SK-N-SH (cell line): ENCODE data around the gene SLC24A1. TPM values are rescaled to one million over a fixed set of nuclear protein-coding genes. Genes with fewer than 3 reads are reported as not detected.

Experiments used
- CTCF ChIA-PET: fragments of 300-600, 350-600 bp; formaldehyde crosslinking; extraction: SDS; loops from one replicate; lab custom pipeline; 2021; lab: Yijun Ruan, JAX
- POLR2A ChIA-PET: fragments of 350-600 bp; sonication (Branson Sonifier 250); formaldehyde crosslinking; extraction: SDS; loops from one replicate; lab custom pipeline; 2020; ENCODE audit warnings: antibody characterized with exemption, inconsistent platforms; lab: Yijun Ruan, JAX
- DNase-seq: peaks from one replicate; pipeline ENCODE4 v3.0.0; 2012
- H2AFZ ChIP-seq: fragments of 200-600 bp; sonication (generic); 2 replicates; pipeline ENCODE4 v1.8.1; 2016; ENCODE audit warnings: antibody characterized with exemption, mild to moderate bottlenecking, low read depth
- H3F3A ChIP-seq: fragments of 200-600 bp; sonication (generic); replicated peaks from 2 replicates; pipeline ENCODE3; 2016; ENCODE audit warnings: antibody characterized with exemption, mild to moderate bottlenecking; ENCODE audit not compliant: insufficient read depth
- H3K27ac ChIP-seq, 2 experiments: fragments of 200-500 bp in 1 of 2; fragments of 200-600 bp in 1 of 2; sonication (Bioruptor generic) in 1 of 2; sonication (generic), shearing (Covaris generic) in 1 of 2; 2 replicates each; pipeline versions ENCODE4 v1.5.1 to v1.6.1; 2014 to 2016; ENCODE audit warnings: low read depth in 2 of 2, inconsistent platforms in 1 of 2, low read length in 1 of 2, mild to moderate bottlenecking in 1 of 2, mixed read lengths in 1 of 2
- H3K27me3 ChIP-seq: fragments of 200-600 bp; sonication (generic), shearing (Covaris generic); 2 replicates; pipeline ENCODE4 v1.6.1; 2016; ENCODE audit warnings: mixed run types; ENCODE audit not compliant: insufficient read depth
- H3K36me3 ChIP-seq, 2 experiments: fragments of 200-500 bp in 1 of 2; fragments of 200-600 bp in 1 of 2; sonication (Bioruptor generic) in 1 of 2; sonication (generic) in 1 of 2; replicated peaks in 1 of 2; 2 replicates each; pipeline versions ENCODE3 to v1.5.1; 2014 to 2016; ENCODE audit warnings: low read length in 1 of 2, mild to moderate bottlenecking in 1 of 2; ENCODE audit not compliant: insufficient read depth in 2 of 2, control insufficient read depth in 1 of 2
- H3K4me1 ChIP-seq, 2 experiments: fragments of 200-500 bp in 1 of 2; fragments of 200-600 bp in 1 of 2; sonication (Bioruptor generic) in 1 of 2; sonication (generic), shearing (Covaris generic) in 1 of 2; 2 replicates each; pipeline versions ENCODE4 v1.5.1 to v1.6.1; 2014 to 2016; ENCODE audit warnings: low read depth in 1 of 2, low read length in 1 of 2, mixed run types in 1 of 2; ENCODE audit not compliant: insufficient read depth in 2 of 2, control insufficient read depth in 1 of 2
- H3K4me2 ChIP-seq: fragments of 200-600 bp; sonication (generic), shearing (Covaris generic); 2 replicates; pipeline ENCODE4 v1.6.1; 2017; ENCODE audit warnings: mixed run types
- H3K4me3 ChIP-seq, 2 experiments: fragments of 200-500 bp in 1 of 2; fragments of 200-600 bp in 1 of 2; sonication (Bioruptor generic) in 1 of 2; sonication (generic), shearing (Covaris generic) in 1 of 2; 2 replicates each; pipeline versions ENCODE4 v1.5.1 to v1.8.1; 2014 to 2016; ENCODE audit warnings: low read depth in 2 of 2, inconsistent platforms in 1 of 2, low read length in 1 of 2, mild to moderate bottlenecking in 1 of 2, mixed read lengths in 1 of 2, moderate library complexity in 1 of 2
- H3K79me2 ChIP-seq: fragments of 200-600 bp; sonication (generic); 2 replicates; pipeline ENCODE4 v1.8.1; 2017; ENCODE audit warnings: mild to moderate bottlenecking; ENCODE audit not compliant: insufficient read depth
- H3K9ac ChIP-seq: fragments of 200-600 bp; sonication (generic); 2 replicates; pipeline ENCODE4 v1.6.1; 2017; ENCODE audit warnings: mixed run types
- H3K9me2 ChIP-seq: fragments of 200-600 bp; sonication (generic); 2 replicates; pipeline ENCODE4 v1.6.1; 2017; ENCODE audit warnings: mixed run types
- H3K9me3 ChIP-seq: fragments of 200-600 bp; sonication (generic); 2 replicates; pipeline ENCODE4 v1.6.1; 2017; ENCODE audit warnings: mixed run types, mild to moderate bottlenecking, moderate library complexity
- H4K20me1 ChIP-seq: fragments of 200-600 bp; sonication (generic); 2 replicates; pipeline ENCODE4 v1.6.1; 2017; ENCODE audit warnings: mild to moderate bottlenecking, mixed run types; ENCODE audit not compliant: insufficient read depth
- CTCF ChIP-seq: fragments of 200-600 bp; sonication (generic); IDR thresholded peaks from 2 replicates; pipeline ENCODE4 v1.6.1; 2017; ENCODE audit warnings: antibody characterized with exemption, mild to moderate bottlenecking, moderate library complexity
- EP300 ChIP-seq, 2 experiments: IDR thresholded peaks; 2 replicates each; pipeline versions ENCODE4 v1.4.0 to v1.6.1; 2012; ENCODE audit warnings: borderline replicate concordance in 1 of 2, low read depth in 1 of 2, low read length in 1 of 2
- EZH2phosphoT487 ChIP-seq: fragments of 200-600 bp; sonication (generic); IDR thresholded peaks from 2 replicates; pipeline ENCODE4 v1.6.1; 2017; ENCODE audit warnings: low read depth, mixed run types, mild to moderate bottlenecking, antibody characterized with exemption, moderate library complexity, borderline replicate concordance
- GATA2 ChIP-seq: sonication (generic); formaldehyde crosslinking; IDR thresholded peaks from 2 replicates; pipeline ENCODE4 v1.5.0; 2020; ENCODE audit warnings: mild to moderate bottlenecking, missing genetic modification reagents
- MAX ChIP-seq: IDR thresholded peaks from 2 replicates; pipeline ENCODE4 v1.4.0; 2012; ENCODE audit warnings: low read depth
- MXI1 ChIP-seq: IDR thresholded peaks from 2 replicates; pipeline ENCODE4 v1.6.1; 2012; ENCODE audit warnings: mild to moderate bottlenecking, low read depth, low read length, improper control_type of control experiment
- RCOR1 ChIP-seq: fragments of 150-350 bp; IDR thresholded peaks from 2 replicates; pipeline ENCODE4 v1.6.1; 2017; ENCODE audit warnings: antibody characterized with exemption, low read length
- RXRA ChIP-seq: IDR thresholded peaks from 2 replicates; pipeline ENCODE4 v1.4.0; 2012; ENCODE audit warnings: low read depth, mild to moderate bottlenecking, borderline replicate concordance
- TAF1 ChIP-seq: IDR thresholded peaks from 2 replicates; pipeline ENCODE4 v1.6.1; 2012; ENCODE audit warnings: low read depth, mild to moderate bottlenecking, low read length, moderate library complexity, borderline replicate concordance
- USF2 ChIP-seq: fragments of 150-350 bp; IDR thresholded peaks from 2 replicates; pipeline ENCODE4 v1.6.1; 2017; ENCODE audit warnings: antibody characterized with exemption, low read length, low read depth, borderline replicate concordance
- WGBS: methylation state at CpG from one replicate; pipeline ENCODE4 v1.1.6; 2017; ENCODE audit warnings: low lambda C conversion rate; 5-methylcytosine and 5-hydroxymethylcytosine counted together
- polyA plus RNA-seq, 3 experiments: library from polyadenylated mRNA; depleted of rRNA; stranded (reverse); fragments of >200 nt; gene quantifications; 2 replicates each; pipeline ENCODE4 v1.2.3, GENCODE V29; 2012
- TF ChIP-seq, protein P1 (sequence below): IDR thresholded peaks from 2 replicates; pipeline ENCODE4 v1.6.1; 2012; ENCODE audit warnings: mild to moderate bottlenecking, low read depth, low read length, moderate library complexity

The SLC24A1 gene
- polyA plus RNA-seq, 1 of the 3 experiments (the other 2 are of a cell fraction), result 7.7 TPM

DNA sequence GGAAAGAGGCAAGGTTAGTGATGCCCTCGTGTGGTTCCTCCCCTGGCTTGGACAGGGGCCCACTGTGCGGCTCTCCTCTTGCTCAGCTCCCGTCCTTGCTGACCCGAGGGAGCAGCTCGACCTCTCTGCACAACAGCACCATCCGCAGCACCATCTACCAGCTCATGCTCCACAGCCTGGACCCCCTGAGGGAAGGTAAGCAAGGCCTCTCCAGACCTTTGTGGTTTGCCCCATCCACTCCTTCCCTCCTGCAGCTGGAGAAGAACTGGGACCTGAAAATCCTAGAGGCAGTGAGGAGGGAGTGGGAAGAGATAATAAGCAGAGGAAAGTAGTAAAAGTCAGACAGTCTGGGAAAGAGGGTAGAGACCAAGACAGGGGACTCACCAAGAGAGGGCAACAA is 17.8 kb downstream of the SLC24A1 start:
- Histone ChIP-seq H3F3A (no peaks in the 10 kb centered on the region), H3K27ac (no peak overlapping the region), H4K20me1 (no peaks in the 10 kb centered on the region), H3K9me2 (no peaks in the 10 kb centered on the region), H3K27me3 (no peaks in the 10 kb centered on the region), H3K9me3 (no peaks in the 10 kb centered on the region), H3K4me2 (no peak overlapping the region), H3K9ac (no peak overlapping the region), H3K36me3 (no peaks in the 10 kb centered on the region), H3K4me3 (no peak overlapping the region), H3K79me2 (no peaks in the 10 kb centered on the region), H3K4me1 (peaks cover 0 to 7% of the 10 kb centered on the region in 2 experiments; a peak in 1 of 4 replicates), H2AFZ (no peak overlapping the region)
- TF ChIP-seq TAF1 (no peak), CTCF (no peak), EP300 (IDR thresholded peaks at IDR 0.05; ENCODE audit: borderline replicate concordance in 1 of 2, low read depth in 1 of 2, low read length in 1 of 2) (no peak), MXI1 (no peak), MAX (no peak), RCOR1 (no peak), GATA2 (no peak), EZH2phosphoT487 (no peak), USF2 (no peak), RXRA (no peak)
- TF ChIP-seq, protein P1, sequence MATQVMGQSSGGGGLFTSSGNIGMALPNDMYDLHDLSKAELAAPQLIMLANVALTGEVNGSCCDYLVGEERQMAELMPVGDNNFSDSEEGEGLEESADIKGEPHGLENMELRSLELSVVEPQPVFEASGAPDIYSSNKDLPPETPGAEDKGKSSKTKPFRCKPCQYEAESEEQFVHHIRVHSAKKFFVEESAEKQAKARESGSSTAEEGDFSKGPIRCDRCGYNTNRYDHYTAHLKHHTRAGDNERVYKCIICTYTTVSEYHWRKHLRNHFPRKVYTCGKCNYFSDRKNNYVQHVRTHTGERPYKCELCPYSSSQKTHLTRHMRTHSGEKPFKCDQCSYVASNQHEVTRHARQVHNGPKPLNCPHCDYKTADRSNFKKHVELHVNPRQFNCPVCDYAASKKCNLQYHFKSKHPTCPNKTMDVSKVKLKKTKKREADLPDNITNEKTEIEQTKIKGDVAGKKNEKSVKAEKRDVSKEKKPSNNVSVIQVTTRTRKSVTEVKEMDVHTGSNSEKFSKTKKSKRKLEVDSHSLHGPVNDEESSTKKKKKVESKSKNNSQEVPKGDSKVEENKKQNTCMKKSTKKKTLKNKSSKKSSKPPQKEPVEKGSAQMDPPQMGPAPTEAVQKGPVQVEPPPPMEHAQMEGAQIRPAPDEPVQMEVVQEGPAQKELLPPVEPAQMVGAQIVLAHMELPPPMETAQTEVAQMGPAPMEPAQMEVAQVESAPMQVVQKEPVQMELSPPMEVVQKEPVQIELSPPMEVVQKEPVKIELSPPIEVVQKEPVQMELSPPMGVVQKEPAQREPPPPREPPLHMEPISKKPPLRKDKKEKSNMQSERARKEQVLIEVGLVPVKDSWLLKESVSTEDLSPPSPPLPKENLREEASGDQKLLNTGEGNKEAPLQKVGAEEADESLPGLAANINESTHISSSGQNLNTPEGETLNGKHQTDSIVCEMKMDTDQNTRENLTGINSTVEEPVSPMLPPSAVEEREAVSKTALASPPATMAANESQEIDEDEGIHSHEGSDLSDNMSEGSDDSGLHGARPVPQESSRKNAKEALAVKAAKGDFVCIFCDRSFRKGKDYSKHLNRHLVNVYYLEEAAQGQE, result no peak
- POLR2A ChIA-PET, result no interaction called here
- no peak for DNase-seq
- 61% methylated on average over 6 of the region's 6 CpGs for WGBS
- CTCF ChIA-PET, result interaction anchor here (0.6 to 8.7 kb wide), 29 partner anchors 9 to 229 kb away, joined by 3 to 85 read pairs (median 4); partner anchors contain the start of genes INTS14, RAB11A and SLC24A1
